Measurements from ENCODE around the gene APCDD1. TPM values are rescaled to one million over a fixed set of nuclear protein-coding genes. Genes with fewer than 3 reads are reported as not detected.
A peak's percentile ranks its signal among the peaks of the same experiment; 100 is the strongest.

APCDD1 gene
- total RNA-seq, 1 experiment from 2014 or later, result not detected

DNA sequence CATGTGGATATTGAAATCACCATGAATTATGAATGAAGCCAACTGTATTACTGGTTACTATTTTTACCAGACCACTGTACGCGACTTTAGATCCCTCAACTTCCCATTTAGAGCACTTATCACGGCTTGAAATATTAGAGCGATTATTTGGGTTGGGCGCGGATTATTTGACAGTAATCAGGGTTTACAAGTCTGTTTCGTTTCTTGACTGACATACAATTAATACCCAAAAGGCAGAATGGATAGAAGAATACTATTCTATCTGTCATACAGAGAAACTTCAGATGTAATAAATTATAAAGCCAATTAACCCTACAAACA, 70.9 kb downstream of the APCDD1 start:
- Mint-ChIP-seq H3K4me3 (ENCODE audit: low read depth, unreplicated experiment) (peak overlapping the region; percentile 89), H3K27me3 (ENCODE audit: unreplicated experiment) (peaks cover 25% of the 10 kb centered on the region), H3K36me3 (ENCODE audit: insufficient read depth, unreplicated experiment) (peaks cover 29% of the 10 kb centered on the region), H3K9me3 (ENCODE audit: low read depth, unreplicated experiment) (no peaks in the 10 kb centered on the region), H3K27ac (ENCODE audit: unreplicated experiment) (peak overlapping the region; percentile 96), H3K4me1 (ENCODE audit: low read depth, unreplicated experiment) (peaks cover 38% of the 10 kb centered on the region)
- intact Hi-C loops (cut with micrococcal nuclease; ENCODE audit: unreplicated experiment), result no loop called here
- TF ChIP-seq, protein P1, sequence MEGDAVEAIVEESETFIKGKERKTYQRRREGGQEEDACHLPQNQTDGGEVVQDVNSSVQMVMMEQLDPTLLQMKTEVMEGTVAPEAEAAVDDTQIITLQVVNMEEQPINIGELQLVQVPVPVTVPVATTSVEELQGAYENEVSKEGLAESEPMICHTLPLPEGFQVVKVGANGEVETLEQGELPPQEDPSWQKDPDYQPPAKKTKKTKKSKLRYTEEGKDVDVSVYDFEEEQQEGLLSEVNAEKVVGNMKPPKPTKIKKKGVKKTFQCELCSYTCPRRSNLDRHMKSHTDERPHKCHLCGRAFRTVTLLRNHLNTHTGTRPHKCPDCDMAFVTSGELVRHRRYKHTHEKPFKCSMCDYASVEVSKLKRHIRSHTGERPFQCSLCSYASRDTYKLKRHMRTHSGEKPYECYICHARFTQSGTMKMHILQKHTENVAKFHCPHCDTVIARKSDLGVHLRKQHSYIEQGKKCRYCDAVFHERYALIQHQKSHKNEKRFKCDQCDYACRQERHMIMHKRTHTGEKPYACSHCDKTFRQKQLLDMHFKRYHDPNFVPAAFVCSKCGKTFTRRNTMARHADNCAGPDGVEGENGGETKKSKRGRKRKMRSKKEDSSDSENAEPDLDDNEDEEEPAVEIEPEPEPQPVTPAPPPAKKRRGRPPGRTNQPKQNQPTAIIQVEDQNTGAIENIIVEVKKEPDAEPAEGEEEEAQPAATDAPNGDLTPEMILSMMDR (IDR thresholded peaks at IDR 0.05; ENCODE audit: unreplicated experiment), result no peak
- no TSS peak for BruUV-seq (replicated peaks)
- no peak for DNase-seq
- CTCF ChIA-PET, result no interaction called here

DNA sequence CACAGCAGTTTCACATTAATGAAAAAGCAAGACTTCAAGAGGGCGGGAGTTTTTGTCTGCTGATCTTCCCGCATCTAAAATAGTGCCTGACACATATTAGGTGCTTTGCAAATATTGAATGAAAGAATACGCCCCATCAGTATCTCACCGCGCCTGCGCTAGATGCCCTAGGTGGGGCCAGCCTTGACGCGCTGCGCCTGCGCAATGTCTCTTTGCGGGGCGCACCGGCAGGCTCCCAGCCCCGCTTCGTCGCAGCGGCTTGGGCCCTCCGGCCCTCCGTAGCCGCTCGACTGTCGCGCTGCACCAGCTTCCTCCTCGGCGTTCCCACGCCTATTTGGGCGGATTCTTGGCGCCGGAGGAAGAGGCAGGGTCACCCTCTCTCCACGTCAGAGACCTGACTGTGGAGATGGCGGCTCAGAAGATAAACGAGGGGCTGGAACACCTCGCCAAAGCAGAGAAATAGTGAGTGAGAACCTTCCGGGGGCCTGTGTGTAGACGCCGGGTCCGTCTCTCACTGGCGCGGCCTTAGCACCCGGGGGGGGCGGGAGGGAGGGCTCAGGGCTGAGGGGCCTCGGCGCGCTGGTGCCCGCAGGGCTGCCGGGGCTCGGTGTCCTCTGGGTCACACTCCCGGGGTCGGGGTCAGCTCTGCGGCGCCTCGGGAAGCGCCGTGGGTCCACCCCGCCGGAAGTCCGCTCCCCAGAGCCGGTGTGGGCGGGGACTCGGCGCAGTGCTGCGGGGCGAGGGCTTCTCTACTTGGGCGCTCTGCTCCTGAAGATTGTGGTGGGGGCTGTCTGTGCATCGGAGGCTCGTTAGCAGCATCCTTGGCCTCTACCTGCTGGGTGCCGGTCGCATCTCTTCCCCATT, 71.5 kb downstream of the APCDD1 start, which contains the start of gene NAPG:
NAPG (plus strand) TSS at position 331 of the 864 bp plus-strand sequence; CDS start at position 407, 76 bp downstream.
- TSS peak; percentile 33 for BruUV-seq (replicated peaks)
- Mint-ChIP-seq H3K4me1 (ENCODE audit: low read depth, unreplicated experiment) (peaks cover 43% of the 10 kb centered on the region), H3K27ac (ENCODE audit: unreplicated experiment) (peak within 1 kb of the TSS; percentile 96), H3K4me3 (ENCODE audit: low read depth, unreplicated experiment) (peak within 1 kb of the TSS; percentile 89), H3K9me3 (ENCODE audit: low read depth, unreplicated experiment) (no peaks in the 10 kb centered on the region), H3K36me3 (ENCODE audit: insufficient read depth, unreplicated experiment) (peaks cover 29% of the 10 kb centered on the region), H3K27me3 (ENCODE audit: unreplicated experiment) (peaks cover 25% of the 10 kb centered on the region)
- CTCF ChIA-PET, result interaction anchor here (0.6 kb wide), 2 partner anchors 282 to 285 kb away, joined by 4 read pairs; no protein-coding TSS in a partner anchor
- peak; percentile 93 for DNase-seq
- intact Hi-C loops (cut with micrococcal nuclease; ENCODE audit: unreplicated experiment), result no loop called here
- TF ChIP-seq, protein P1 (IDR thresholded peaks at IDR 0.05; ENCODE audit: unreplicated experiment), result no peak

DNA sequence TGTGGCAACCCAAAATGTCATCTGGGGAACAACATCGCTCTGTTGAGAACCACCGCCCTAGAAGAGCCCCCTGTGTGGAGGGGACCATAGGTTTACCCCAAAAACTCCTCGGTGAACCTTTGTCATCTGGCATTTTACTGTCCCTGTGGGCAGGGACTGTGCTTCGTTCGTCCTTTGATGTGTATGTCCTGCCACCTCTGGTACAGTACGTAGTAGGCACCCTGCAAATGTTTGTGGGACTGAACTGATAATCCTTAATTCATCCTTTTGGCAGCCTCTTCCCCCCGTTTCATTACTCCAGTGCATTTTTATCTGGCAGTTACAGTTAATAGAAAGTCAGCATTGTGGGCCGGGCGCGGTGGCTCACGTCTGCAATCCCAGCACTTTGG, 72.1 kb downstream of the APCDD1 start:
- no TSS peak for BruUV-seq (replicated peaks)
- Mint-ChIP-seq H3K4me1 (ENCODE audit: low read depth, unreplicated experiment) (peaks cover 43% of the 10 kb centered on the region), H3K27me3 (ENCODE audit: unreplicated experiment) (peaks cover 19% of the 10 kb centered on the region), H3K36me3 (ENCODE audit: insufficient read depth, unreplicated experiment) (peaks cover 29% of the 10 kb centered on the region), H3K27ac (ENCODE audit: unreplicated experiment) (peak overlapping the region; percentile 96), H3K9me3 (ENCODE audit: low read depth, unreplicated experiment) (no peaks in the 10 kb centered on the region), H3K4me3 (ENCODE audit: low read depth, unreplicated experiment) (peak overlapping the region; percentile 89)
- CTCF ChIA-PET, result no interaction called here
- DNase-seq, result no peak
- intact Hi-C loops (cut with micrococcal nuclease; ENCODE audit: unreplicated experiment), result no loop called here
- TF ChIP-seq, protein P1 (IDR thresholded peaks at IDR 0.05; ENCODE audit: unreplicated experiment), result no peak

DNA sequence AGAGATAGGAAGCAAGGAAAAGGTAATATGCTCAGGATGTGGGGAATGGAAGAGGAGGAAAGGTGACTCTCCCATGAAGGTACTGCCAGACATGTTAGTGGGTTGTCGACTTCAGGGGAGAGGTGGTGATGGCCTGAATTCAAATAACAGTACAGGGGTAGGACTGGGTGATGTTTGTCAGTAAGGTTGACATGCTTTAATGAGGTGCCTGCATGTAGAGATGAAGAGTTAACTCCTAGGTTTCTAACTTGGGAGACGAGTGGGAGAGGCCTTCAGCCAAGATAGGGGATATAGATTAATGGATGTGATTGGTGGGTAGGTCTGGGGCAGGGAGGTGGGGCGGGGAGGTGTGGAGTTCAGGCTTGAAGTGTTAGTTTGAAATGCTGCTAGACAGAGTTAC, 74.0 kb downstream of the APCDD1 start:
- Mint-ChIP-seq H3K9me3 (ENCODE audit: low read depth, unreplicated experiment) (no peaks in the 10 kb centered on the region), H3K4me3 (ENCODE audit: low read depth, unreplicated experiment) (peak overlapping the region; percentile 1), H3K36me3 (ENCODE audit: insufficient read depth, unreplicated experiment) (peaks cover 29% of the 10 kb centered on the region), H3K27me3 (ENCODE audit: unreplicated experiment) (no peaks in the 10 kb centered on the region), H3K4me1 (ENCODE audit: low read depth, unreplicated experiment) (peaks cover 43% of the 10 kb centered on the region), H3K27ac (ENCODE audit: unreplicated experiment) (no peak overlapping the region)
- DNase-seq, result no peak
- no TSS peak for BruUV-seq (replicated peaks)
- TF ChIP-seq, protein P1 (IDR thresholded peaks at IDR 0.05; ENCODE audit: unreplicated experiment), result no peak
- intact Hi-C loops (cut with micrococcal nuclease; ENCODE audit: unreplicated experiment), result no loop called here
- CTCF ChIA-PET, result no interaction called here
